Measurements from ENCODE around the gene RALA.
"Not testable (repeated sequence)": the region's sequence is repeated elsewhere in the genome, so short reads cannot be mapped to it uniquely, and the experiment has no call there.

The RALA gene

DNA sequence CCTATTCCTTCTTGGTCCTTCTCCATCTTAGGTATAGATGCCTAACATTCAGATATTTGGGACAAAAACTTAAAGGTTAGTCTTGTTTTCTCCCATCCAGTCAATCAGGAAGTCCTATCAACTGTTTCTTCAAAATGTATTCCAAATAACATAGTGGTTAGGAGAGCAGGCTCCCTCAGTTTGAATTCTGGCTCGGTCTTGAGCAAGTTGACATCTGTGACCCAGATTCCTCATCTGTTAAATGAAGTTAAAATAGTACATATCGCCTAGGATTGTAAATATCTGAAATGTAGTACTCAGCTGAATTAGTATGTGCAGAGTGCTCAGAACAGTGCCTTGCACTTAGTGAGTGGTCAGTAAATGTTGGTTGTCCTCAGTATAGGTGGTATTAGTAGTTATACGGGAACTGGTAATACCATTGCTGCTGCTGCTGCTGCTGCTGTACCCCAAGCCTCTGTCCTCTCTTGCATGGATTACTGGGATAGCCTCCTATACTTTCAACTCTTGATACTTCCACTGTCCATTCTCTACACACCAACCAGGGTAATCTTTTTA, 58.6 kb downstream of the RALA start:
- no peak for DNase-seq (ENCODE audit: low read depth in 2 of 2, low spot score in 1 of 2)

DNA sequence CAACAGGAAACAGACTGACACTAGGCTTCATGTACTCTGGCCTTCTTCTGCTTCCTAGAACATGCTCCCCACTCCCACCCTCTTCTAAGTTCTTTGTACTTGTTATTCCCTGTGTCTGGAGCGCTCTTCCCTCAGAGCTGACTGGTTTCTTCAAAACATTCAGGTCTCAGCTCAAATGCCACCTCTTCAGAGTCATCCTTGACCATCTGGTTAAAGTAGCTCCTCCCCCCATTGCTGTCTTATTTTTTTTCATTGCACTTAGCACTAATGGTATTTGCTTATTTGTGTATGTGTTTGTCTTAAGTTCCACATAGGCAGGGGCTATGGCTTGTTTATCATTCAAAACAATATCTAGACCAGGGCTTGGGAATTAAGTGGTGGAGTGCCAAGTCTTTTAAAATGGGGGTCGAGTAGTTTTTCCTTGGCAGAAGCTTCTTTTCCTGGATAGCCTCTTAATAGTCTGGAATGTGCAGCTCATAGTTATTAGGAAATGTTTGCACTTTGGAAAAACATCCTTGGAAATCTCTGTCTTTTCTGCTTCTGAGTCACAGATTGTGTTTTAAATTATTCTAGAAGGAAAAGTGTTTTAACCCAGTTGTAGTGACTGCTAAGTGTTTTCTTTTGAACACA, 60.0 kb downstream of the RALA start:
- no peak for DNase-seq (ENCODE audit: low read depth in 2 of 2, low spot score in 1 of 2)

- DNase-seq (ENCODE audit: low read depth in 2 of 2, low spot score in 1 of 2) = no peak
These were observed 63.0 kb downstream of the RALA start for GRCh38 chr7:39686261-39686924.

GRCh38 chr7:39688611-39689480, 65.5 kb downstream of the RALA start:
- DNase-seq (ENCODE audit: low read depth in 2 of 2, low spot score in 1 of 2) = no peak

DNA sequence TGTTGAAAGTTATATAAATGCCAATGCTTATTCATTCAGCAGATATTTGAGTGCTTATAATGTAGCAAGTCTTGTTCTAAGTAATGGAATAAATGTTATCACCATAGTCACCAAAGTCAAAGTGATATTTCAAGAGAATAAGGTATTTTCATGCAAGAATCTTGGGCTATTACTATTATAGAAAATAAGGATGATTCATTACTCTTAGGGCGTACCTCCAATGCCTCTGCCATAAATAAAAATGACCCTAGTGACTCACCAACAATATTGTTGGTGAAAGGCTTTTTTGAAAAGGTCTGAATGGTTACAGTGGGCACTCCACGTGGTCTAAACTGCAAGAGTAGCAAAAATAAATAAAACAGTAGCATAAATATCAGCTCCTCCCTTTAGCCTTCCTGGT, 68.4 kb downstream of the RALA start:
- no peak for DNase-seq (ENCODE audit: low read depth in 2 of 2, low spot score in 1 of 2)

GRCh38 chr7:39693086-39693485, 69.7 kb downstream of the RALA start:
- not testable (repeated sequence) for DNase-seq (ENCODE audit: low read depth in 2 of 2, low spot score in 1 of 2)

- no peak for DNase-seq (ENCODE audit: low read depth in 2 of 2, low spot score in 1 of 2)
These were observed 70.4 kb downstream of the RALA start for GRCh38 chr7:39693812-39694211.

DNA sequence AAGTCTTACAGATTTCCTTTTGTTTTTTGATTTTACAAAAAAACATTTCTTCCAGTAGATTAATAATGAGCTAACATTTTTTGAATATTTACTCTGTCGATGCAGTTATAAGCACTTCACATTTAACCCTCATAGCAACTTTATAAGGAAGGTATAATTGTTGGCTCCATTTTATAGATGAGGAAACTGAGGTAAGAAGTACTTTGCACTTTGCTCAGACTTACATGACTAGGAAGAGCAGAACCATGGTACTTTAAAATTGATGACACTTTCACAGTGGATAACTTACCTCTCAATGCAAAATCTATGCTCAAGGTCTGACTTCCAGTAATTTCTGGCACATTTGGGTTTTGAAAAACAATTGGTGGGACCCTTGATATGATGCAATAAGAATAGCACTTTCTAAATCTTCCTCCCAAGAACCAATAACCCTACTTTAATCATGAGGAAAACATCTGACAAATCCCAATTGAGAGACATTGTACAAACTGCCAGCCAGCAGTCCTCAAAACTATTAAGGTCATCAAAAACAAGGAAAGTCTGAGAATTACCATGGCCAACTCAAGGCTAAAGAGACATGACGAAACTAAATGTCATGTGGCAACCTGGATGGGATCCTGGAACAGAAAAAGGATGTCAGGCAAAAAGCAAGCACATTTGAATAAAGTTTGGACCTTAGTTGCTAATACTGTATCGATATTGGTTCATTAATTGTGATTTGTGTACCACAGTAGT, 72.6 kb downstream of the RALA start:
- DNase-seq (ENCODE audit: low read depth in 2 of 2, low spot score in 1 of 2) = no peak

DNA sequence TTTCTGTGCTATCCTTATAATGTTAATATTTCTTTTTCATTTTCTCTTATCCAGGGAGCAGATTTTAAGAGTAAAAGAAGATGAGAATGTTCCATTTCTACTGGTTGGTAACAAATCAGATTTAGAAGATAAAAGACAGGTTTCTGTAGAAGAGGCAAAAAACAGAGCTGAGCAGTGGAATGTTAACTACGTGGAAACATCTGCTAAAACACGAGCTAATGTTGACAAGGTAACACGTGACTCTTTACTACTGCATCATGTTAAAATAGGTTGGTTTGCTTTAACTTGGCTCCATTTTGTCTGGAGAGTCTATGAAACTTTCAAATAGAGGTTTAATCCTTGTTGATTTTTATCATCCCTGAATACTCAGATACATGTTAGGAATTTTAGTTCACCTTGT, 73.3 kb downstream of the RALA start:
- no peak for DNase-seq (ENCODE audit: low read depth in 2 of 2, low spot score in 1 of 2)

DNA sequence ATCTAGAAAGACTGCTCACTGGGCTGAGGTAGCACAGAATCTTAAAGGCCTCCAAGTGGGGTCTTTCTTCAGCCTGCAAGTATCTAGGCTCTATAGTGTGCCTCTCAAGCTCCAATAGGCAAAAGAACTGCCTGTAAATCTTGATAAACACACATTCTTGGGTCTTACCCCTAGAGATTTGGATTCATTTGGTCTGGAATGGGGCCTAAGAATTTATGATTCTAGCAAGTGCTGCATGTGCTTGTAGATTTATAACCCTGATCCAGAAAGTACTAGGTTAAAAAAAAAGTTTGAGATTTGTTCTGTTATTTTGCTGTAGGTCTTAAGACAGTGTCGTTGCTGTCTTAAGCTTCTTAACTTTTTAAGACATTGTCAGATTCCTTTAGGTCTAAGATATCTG, 74.1 kb downstream of the RALA start:
- DNase-seq (ENCODE audit: low read depth in 2 of 2, low spot score in 1 of 2) = no peak

GRCh38 chr7:39700165-39700564, 76.8 kb downstream of the RALA start:
- no peak for DNase-seq (ENCODE audit: low read depth in 2 of 2, low spot score in 1 of 2)

DNA sequence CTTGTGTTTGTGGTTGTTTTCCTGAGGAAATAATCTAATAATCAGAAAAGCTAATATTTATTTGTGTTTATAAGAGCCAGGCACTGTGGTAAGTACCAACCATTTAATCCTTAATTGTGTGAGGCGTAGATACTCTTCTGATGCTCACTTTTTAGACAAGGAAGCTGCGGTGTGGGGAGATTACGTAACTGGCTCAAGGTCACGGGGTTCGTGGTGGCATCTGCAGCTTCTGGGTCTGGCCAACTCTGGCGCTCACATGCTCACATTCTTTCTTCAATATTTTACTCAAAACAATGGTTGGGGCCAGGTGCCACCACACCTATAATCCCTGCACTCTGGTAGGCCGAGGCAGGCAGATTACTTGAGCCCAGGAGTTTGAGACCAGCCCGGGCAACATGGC, 77.6 kb downstream of the RALA start:
- no peak for DNase-seq (ENCODE audit: low read depth in 2 of 2, low spot score in 1 of 2)

GRCh38 chr7:39702133-39702532, 78.8 kb downstream of the RALA start:
- DNase-seq (ENCODE audit: low read depth in 2 of 2, low spot score in 1 of 2) = no peak

- no peak for DNase-seq (ENCODE audit: low read depth in 2 of 2, low spot score in 1 of 2)
These were observed 79.8 kb downstream of the RALA start for GRCh38 chr7:39703144-39703543.

DNA sequence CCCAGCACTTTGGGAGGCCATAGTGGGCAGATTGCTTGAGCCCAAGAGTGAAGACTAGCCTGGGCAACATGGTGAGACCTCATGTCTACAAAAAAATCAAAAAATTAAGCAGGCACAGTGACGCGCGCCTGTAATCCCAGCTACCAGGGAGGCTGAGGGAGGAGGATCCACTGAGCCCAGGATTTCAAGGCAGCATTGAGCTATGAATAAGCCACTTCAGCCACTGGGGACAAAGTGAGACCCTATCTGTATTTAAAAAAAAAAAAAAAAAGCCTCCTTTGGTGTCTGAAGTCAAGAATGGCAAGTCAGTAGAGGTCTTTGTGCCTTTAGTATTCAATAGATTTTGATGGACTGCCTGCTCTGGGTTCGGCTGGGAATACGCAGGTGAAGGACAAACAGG, 85.7 kb downstream of the RALA start:
- DNase-seq (ENCODE audit: low read depth in 2 of 2, low spot score in 1 of 2) = no peak

DNA sequence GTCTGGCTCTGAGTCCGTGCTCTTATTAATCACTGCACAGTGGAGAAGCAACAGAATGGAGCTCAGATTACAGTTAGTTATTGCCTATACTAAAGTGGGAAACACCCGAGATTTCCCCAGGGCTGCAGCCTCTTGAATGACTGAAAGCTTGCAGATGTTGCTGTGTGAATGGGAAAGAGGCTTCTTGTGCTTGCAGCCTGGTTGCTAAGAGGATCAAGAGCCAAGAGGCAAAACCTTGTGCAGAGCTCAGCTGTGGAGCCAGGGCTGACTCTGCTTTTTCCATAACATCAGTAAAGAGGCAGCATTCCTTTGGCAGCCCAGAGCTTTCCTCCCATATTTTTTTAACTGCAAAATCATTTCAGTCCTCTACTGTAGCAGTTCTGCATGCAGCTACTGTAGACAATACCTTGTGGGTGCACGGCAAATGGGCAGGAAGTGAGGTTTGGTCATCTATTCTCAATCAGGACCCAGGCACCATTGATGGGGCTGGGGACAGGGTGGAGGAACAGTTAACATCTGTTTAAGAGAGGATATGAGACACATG, 86.5 kb downstream of the RALA start:
- no peak for DNase-seq (ENCODE audit: low read depth in 2 of 2, low spot score in 1 of 2)

DNA sequence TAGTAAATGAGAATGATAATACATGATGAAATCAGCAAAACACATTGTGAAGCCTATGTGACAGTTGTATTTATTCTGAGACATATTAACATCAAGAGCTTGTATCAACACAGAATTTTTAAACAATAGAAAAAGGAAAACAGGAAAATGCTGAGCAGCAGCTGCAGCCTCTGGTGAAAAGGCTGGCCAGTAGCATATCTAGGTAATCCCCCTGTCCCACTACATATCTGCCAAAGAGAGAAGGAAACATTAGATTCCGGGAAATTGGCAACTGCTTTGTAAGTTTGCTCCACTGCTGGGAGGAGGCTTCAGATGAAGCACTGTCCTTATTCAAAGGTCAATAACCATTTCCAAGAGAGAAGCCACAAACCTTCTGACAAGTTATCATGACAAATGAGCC, 89.4 kb downstream of the RALA start:
- no peak for DNase-seq (ENCODE audit: low read depth in 2 of 2, low spot score in 1 of 2)

DNA sequence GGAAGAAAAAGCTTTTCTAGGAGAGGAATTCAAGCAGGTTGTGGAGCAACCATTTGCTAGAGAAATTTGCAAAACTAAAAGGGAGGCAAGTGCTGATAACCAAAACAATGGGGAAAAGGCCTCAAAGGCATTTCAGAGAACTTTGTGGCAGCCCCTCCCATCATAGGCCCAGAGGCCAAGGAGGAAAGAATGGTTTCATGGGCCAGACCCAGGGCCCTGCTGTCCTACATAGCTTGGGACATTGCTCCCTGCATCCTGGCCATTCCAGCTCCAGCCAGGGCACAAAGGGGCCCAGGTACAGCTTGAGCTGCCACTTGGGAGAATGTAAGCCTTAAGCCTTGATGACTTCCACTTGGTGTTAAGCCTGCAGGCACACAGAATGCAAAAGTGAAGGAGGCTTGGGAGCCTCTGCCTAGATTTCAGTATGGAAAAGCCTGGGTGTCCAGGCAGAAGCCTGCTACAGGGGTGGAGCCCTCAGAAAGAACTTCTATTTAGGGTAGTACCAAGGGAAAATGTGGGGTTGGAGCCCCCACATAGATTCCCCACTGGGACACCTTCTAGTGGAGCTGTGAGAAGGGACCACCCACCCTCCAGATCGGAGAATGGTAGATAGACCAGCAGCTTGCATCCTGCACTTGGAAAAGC, 91.2 kb downstream of the RALA start:
- DNase-seq (ENCODE audit: low read depth in 2 of 2, low spot score in 1 of 2) = no peak

DNA sequence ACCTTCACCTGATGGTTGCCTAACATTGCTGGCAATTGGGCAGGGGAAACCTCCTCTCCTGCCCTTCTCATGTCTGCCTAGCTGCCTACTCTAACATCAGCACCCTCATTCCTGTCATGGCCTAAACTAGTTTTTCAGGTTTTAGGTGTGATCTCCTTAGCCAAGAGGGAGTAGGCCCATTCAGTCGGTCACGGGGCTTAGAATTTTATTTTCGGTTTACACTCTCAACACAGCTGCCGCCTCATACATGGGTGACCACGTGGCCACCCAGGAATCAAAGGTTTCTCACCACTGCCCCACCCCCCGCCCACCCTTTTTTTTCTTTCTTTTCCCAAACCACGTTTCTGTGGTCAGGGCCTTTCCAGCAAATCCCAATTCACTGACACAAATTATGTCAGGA, 97.2 kb downstream of the RALA start:
- no peak for DNase-seq (ENCODE audit: low read depth in 2 of 2, low spot score in 1 of 2)

- no peak for DNase-seq (ENCODE audit: low read depth in 2 of 2, low spot score in 1 of 2)
These were observed 98.0 kb downstream of the RALA start for GRCh38 chr7:39721345-39721744.

Measured in stimulated activated CD8-positive, alpha-beta memory T cell treated with anti-CD3 and anti-CD28 coated beads, Interleukin-4, amount 100 ng/mL, for 1 hour (primary cell).